Measurements from ENCODE around the gene CRYBG1. TPM values are rescaled to one million over a fixed set of nuclear protein-coding genes. Genes with fewer than 3 reads are reported as not detected.

Gene CRYBG1
- total RNA-seq, 3 donors from 2014 or later = 26.6 to 93.0 (median 86.4) TPM

- no peak for TF ChIP-seq CTCF (IDR thresholded peaks at IDR 0.05)
- no peaks in the 10 kb centered on the region for H3K9me3 ChIP-seq
- no peak overlapping the region for H3K4me3 ChIP-seq
- no peaks in the 10 kb centered on the region for H3K36me3 ChIP-seq (ENCODE audit: low read depth)
- intact Hi-C loops (cut with DNase I, micrococcal nuclease) = no loop called here
- DNase-seq (no peak), ATAC-seq (no peak)
- no peaks in the 10 kb centered on the region for H3K4me1 ChIP-seq (ENCODE audit: low read depth)
Measured at GRCh38 chr6:106347219-106347618, 13.3 kb upstream of the CRYBG1 start.

DNA sequence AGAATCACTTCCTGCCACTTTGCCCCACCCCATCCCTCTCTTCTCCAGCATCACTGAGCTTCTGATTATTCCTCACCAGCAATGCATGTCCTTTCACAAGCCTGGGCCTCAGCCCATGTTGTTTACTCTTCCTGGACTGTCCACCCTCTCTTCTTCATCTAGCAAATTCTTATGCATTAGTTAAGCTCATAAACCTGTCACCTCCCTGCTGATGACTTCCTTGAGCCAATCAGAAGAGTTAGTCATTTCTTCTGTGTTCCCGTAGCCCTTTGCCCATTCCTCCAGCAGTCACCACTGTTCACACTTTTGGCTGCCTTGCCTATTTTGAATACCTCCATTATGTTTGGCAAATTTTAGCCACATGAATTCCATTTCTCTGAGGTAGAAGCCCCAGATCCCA is 4.1 kb upstream of the CRYBG1 start:
- H3K4me1 ChIP-seq (ENCODE audit: low read depth) = peaks cover 9% of the 10 kb centered on the region
- H3K9me3 ChIP-seq = no peaks in the 10 kb centered on the region
- H3K4me3 ChIP-seq = no peak overlapping the region
- intact Hi-C loops (cut with DNase I, micrococcal nuclease) = no loop called here
- DNase-seq (no peak), ATAC-seq (no peak)
- no peak for TF ChIP-seq CTCF (IDR thresholded peaks at IDR 0.05)
- H3K36me3 ChIP-seq (ENCODE audit: low read depth) = no peaks in the 10 kb centered on the region

DNA sequence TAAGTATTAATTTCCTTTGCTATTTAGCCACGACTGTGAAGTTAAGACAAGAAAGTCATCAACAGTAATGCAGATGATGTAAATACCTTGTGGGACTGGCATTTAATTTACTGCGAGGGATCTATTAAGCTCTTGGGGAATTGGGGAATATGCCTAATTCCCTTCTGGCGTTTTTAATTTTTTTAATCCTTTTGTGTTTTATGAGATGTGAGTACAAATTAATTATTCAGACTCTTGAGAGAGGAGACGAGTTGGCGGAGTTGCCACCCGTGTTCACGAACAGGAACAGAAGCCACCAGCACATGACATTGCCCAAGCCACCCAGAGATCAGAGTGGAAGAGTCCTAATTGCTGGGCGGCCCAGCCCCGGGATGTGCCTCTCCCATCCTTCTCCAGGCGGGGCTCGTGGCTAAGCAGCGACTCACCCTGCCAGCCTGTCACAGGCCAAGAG is 533 bp upstream of the CRYBG1 start:
- H3K9me3 ChIP-seq = no peaks in the 10 kb centered on the region
- intact Hi-C loops (cut with DNase I, micrococcal nuclease) = no loop called here

DNA sequence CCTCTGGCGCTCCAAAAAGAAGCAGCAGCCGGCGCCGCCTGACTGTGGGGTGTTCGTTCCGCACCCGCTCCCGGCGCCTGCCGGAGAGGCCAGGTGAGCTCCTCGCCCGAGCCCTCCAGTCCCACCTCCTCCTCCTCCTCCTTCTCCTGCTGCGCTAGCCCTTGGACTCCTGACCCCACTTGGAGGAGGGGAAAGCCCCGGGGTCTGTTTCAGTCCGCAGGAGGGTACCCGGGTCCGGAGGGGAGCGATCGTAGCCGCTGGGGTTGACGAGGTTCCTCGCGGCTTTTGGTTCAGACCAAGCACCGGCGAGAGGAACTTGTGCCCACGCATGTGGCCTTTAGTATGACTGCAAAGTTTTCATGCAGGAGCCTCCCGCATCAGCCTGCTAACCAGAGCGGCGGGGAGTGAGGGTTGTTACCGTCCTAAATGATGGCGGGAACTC is 493 bp downstream of the CRYBG1 start:
- intact Hi-C loops (cut with DNase I, micrococcal nuclease) = no loop called here
- TF ChIP-seq CTCF (IDR thresholded peaks at IDR 0.05) = no peak
- peak; percentile 23 to 58 (median 55) for DNase-seq
- Histone ChIP-seq H3K36me3 (ENCODE audit: low read depth) (no peaks in the 10 kb centered on the region), H3K4me3 (peak overlapping the region; percentile 12), H3K4me1 (ENCODE audit: low read depth) (peaks cover 9% of the 10 kb centered on the region), H3K9me3 (no peaks in the 10 kb centered on the region)
- peak; percentile 61 for ATAC-seq

More for the DNA sequence above, 533 bp upstream of the CRYBG1 start:
- peaks cover 9% of the 10 kb centered on the region for H3K4me1 ChIP-seq (ENCODE audit: low read depth)
- H3K4me3 ChIP-seq = no peak overlapping the region
- no peak for DNase-seq
- no peak for TF ChIP-seq CTCF (IDR thresholded peaks at IDR 0.05)
- no peak for ATAC-seq
- no peaks in the 10 kb centered on the region for H3K36me3 ChIP-seq (ENCODE audit: low read depth)

DNA sequence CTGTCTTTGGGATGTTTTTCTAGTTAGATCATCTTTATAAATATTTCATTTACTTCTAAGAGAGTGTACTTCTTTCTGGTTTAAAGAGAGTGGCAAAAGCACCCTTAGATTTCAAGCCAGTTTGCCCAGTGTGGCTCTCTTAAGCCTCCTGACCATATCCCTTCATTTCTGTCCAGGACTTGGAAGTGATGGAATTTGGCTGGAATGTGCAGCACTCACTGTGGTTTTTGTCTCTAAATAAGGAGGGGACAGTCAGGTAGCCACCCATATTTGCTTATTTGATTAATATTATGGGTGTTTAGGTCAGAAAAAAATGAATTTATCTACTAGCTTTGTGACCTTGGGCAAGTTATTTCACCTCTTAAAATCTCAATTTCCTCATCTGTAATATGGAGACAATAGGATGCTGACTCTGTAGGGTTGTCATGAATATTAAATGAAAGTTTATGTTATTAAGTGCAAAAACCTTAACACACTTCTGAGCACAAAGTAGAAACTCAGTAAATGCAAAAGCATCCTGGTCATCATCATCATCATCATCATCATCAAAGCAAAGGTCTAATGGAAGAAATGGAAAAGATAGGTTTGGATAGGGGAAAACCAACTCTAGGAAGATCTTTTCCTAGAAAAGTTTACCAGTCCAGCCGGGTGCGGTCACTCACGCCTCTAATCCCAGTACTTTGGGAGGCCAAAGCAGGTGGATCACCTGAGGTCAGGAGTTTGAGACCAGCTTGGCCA is 3.1 kb downstream of the CRYBG1 start:
- no peaks in the 10 kb centered on the region for H3K9me3 ChIP-seq
- H3K4me1 ChIP-seq (ENCODE audit: low read depth) = peaks cover 9% of the 10 kb centered on the region
- DNase-seq (no peak), ATAC-seq (no peak)
- intact Hi-C loops (cut with DNase I, micrococcal nuclease) = no loop called here
- no peaks in the 10 kb centered on the region for H3K36me3 ChIP-seq (ENCODE audit: low read depth)
- TF ChIP-seq CTCF (IDR thresholded peaks at IDR 0.05) = no peak
- no peak overlapping the region for H3K4me3 ChIP-seq

Measured in mucosa of descending colon (tissue), 3 donors.